HG03159 (cell line): ENCODE results near the gene TENT4B.
"Not testable (repeated sequence)": the region's sequence is repeated elsewhere in the genome, so short reads cannot be mapped to it uniquely, and the experiment has no call there.

Experiments
- ATAC-seq: cut with Tn5 transposase; IDR thresholded peaks from one replicate; pipeline ENCODE4 v1.9.1; 2021; ENCODE audit warnings: mild to moderate bottlenecking, moderate library complexity; ENCODE audit not compliant: unreplicated experiment

The TENT4B gene

DNA sequence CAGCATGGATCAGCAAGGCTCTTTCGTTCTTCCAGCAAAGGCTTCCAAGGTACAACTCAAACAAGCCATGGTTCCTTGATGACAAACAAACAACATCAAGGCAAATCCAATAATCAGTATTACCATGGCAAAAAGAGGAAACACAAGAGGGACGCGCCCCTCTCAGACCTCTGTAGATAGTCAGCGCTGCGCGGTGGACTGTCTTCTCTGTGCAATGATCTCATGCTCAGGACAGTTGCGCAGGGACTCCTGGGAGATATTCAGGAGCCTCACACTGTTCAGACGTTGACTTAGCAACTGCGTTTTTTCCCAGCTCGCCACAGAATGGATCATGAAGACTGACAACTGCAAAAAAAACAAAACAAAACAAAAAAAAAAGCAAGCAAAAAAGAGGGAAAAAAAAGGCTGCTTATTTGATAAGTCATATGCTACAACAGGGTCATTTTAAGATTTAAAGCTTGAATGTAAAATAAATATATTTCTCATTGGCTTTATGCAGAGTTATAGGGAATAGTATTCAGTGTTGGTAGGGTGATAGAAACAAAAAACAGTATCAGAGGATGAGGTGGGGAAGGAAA is 76.1 kb downstream of the TENT4B start:
- ATAC-seq: no peak

DNA sequence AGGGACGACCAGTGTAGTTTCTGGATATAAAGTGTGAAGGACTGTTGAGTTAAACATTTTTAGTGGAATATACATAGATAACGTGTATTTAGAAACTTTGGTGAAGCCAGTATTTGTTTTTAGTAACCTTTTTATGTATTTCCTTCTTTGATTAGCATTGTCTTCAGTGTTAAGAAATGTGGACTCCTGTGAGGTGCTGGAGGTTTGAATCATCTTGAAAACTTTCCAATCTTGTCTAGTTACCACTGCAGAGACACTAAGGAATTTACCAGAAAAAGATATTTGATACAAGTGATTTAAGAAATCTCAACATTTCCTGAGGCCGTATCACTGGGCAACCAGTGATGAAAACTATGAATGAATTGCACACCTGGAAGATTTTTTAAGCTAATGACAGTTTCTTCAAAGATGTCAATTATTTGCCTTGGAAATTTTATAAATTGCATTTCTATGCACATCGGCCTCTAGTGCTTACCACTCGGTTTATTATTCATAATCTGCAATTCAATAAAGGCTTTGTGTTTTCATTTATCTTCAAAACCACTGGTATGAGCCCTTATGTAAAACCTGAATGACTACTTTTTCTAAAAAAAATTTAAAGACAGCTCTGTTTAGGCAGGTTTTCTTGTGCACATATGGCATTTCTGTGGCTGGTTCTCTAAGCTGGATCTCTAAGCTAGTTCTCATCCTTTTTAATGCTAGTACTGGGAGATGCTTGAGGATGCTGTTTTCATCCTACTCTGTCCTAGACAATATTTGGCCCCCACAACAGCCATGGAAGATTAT is 81.9 kb downstream of the TENT4B start:
- no peak for ATAC-seq

DNA sequence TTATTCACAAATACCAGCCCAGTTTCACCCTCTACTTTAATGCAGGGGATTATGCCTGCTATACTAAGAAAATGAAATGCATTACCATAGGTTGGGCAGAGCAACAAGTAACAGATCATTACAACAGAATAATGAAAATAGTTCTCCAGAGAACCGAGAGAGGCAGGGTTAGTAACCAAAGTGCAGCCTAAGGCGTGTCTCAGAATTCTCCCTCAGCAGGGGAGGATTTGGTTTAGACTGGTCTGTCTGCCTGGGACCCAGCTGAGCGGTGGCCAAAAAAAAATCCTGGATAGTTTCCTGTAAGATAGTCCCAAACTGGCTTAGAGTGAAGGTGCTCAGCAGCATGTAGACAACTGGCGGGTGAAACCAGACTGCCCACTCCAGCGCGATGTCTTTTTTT is 82.5 kb downstream of the TENT4B start:
- ATAC-seq: no peak

DNA sequence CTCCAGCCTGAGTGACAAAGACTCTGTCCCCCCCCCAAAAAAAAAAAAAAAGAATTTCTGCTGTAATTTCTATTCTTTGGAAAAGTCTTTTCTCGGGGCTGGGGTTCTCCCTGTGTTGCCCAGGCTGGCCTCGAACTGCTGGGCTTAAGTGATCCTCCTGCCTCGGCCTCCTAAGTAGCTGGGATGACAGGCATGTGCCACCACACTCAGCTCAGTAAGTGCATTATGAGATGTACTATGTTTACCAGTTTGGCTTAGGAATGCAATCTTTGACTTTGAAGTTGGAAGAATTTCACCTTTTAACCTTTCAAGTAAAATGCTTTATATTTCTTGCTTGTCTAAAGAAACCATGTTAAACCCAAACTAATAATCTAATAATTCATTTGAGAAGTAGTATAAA is 85.2 kb downstream of the TENT4B start:
- ATAC-seq: no peak

DNA sequence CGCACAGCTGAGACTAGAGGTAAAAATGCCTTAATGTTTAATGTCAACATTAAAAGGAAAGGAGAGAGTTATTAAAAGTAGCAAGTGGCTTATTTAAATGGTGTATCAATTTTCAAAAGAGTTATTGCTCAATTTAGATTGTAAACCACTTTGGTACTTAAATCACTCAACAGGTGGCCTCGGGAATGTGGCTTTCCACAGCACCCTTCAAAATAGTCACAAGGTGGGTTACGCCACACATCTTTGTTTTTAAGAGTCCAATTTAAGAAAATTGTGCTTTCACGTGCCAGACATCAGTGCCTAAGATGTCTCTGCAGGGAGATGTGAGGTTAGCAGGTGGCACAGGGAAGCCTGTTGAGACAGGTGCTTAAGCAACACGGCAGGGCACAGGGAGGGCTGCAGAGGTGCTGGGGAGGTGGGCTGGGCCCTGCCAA is 85.8 kb downstream of the TENT4B start:
- no peak for ATAC-seq

DNA sequence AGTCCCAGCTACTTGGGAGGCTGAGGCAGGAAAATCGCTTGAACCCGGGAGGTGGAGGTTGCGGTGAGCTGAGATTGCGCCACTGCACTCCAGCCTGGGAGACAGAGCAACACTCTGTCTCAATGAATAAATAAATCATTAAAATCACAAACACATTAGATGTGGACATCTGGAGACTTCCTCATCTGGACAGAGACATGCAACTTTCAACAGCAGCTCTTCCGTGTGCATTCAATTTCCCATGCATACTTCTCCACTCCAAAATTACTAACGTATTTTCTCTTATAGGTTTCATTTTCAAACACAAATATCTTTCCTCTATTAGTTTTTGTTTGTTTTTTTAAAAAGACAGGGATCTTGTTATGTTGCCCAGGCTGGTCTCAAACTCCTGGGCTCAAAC is 89.9 kb downstream of the TENT4B start:
- ATAC-seq: not testable (repeated sequence)

DNA sequence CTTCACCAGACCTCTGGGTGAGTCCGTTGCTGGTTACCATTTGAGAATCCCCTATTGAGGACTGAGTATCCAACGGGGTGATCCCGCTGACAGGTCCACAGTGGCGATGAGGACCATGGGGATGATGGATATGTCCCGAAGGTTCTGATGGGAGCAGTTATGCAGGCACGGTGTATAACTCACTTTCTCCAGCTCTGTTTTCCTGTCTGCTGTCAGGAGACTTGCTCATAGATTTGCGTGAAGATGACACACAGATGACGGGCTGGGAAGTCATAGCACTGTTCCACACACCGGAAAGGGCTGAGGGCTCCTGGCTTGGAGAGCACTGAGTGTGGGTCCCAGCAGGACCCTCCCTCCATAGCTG is 91.0 kb downstream of the TENT4B start:
- no peak for ATAC-seq

DNA sequence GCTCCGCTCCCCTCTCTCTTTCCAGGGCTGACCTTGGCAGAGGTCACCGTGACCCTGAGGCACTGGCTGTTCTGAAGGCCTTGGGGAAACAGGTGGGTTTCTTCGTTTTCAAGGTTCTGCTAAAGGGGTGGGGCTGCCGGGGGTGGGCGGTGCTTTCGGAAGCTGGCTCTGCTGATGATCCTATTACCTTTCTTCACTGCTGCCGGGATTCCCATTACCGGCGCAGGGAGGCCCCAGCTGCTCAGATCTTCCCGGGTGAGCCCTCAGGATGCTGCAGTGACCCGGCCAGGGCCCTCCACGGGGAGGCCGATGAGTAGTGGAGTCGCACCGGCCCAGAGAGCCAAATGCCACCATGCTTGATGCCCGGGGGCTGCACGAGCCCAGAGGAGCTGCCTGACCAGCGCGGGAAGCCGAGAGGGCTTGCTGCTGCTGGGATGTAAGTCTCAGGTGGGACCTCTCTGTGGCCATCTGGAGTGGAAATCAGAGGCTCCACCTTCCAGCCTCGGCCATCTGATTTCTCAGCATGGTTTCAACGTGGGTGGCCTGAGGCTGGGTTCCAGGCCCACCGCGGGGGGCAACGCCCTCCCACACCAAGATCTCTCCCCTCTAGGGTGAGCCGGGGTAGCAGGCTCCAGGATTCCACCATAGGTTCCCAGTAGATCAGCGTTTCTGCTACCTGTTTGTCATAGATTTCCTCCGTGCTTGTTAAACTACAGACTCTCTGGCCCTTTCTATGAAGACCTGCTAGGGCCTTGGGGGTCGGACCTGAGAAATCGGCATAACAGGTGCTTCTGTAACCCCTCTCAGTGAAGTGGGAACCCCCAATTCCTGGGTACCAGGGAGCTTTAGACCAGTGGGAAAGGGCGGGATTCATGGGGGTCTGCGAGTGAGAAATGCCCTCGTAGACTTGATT is 91.7 kb downstream of the TENT4B start:
- no peak for ATAC-seq

DNA sequence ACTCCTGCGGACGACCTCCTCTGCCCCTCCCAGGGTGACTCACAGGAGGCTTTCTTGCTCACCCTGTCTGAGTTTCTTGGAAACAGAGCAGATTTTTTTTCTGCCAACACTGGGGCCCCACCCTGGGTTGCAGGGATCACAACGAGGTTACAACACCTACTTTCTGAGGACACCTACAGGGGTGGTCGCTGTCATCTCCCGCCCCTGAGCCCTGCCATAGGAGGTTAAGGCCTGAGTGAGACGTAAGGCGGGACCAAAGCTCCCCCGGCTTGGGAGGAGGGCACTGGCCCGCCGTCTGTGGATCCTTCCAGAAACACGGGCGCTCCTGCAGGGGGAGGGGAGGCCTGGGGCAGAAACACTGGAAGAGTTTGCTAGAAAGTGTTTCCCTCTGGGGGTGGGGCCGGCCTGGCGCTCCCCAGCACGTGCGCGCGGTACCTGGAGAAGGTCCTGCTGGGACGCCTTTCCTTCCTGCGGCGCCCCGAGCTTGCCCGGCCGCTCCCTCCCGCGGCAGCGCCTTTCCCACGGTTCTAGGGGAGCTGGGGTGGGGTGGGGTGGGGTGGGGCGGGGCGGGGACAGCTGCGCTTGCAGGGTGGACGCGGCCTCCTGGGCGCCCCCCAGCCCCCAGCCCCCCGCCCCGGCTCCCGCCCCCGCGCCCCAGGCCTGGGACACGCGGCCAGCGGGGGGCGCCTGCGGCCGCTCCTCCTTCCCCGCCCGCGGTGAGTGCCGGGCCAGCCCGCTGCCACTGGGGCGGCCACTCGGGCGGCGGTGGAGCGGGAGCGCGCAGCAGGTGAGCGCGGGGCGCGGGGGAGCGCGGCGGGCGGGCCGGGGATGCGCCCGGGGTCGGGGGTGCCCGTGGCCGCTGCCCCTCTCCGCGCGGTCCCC is 92.6 kb downstream of the TENT4B start:
- ATAC-seq: peak; percentile 69

DNA sequence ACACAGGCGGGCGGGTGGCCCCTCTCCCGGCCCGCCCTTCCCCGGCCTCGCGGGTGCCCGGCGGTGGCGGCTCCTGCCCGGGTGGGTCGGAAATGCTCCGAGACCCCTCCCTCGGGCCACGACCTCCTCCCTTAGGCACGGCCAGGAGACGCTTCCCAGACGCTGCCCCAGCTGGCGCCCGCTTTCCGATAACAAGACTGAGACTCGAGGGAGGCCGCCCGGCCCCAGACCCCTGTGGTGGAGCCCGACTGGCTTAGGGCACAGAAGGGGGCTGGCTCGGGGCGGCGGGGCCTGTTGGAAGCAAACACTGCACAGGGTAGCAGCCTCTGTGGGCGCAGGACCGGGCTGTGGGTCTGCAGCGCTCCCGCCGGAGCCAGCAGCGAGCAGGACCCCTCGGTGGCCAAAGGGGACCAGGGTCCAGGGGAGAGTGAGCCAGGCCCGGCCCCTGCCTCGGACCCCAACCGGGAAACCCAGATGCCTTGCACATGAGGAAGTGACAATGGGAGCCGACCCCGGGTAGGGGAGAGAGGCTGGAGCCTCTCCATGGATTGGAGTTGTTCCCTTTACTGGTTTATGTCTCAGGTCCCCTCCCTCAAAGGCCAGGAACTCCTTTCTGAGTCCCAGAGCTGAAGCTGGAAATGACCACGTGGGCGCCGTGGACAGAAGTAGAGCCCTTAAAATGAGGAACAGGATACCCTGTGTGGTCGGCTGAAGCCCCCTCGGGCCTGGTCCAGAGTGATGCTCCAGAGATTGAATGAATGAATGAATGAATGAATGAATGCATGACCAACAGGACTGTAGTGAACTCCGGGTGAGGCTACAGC is 93.4 kb downstream of the TENT4B start:
- peak; percentile 34 for ATAC-seq

DNA sequence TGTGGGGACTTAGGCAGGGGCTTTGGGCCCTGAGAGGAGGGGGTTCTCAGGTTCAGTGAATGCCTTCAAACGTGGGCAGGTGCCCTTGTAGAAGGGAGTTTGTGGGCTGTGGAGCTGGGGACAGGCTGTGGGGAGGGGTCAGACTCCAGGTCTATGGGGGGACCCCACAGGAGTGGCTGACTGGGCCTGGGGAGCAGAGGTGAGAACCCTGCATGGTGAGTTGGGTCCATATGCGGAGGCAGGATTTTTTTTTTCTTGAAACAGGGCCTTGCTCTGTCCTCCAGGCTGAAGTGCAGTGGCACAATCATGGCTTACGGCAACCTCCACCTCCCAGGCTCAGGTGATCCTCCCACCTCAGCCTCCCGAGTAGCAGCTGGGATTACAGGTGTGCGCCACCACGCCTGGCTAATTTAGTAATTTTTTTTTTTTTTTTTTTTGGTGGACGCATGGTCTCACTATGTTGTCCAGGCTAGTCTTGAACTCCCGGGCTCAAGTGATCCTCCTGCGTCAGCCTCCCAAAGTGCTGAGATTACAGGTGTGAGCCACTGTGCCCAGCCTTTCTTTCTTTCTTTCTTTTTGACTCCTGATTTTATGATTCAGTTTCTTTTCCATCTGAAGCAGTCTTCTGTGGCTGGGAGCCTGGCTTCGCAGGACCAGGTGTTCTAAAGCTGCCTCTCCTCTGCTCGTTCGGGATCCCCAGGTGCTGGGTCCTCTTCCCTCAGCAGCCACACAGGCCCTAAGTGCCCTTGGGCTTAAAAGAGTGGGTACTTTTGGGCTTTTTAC is 94.2 kb downstream of the TENT4B start:
- ATAC-seq: no peak

DNA sequence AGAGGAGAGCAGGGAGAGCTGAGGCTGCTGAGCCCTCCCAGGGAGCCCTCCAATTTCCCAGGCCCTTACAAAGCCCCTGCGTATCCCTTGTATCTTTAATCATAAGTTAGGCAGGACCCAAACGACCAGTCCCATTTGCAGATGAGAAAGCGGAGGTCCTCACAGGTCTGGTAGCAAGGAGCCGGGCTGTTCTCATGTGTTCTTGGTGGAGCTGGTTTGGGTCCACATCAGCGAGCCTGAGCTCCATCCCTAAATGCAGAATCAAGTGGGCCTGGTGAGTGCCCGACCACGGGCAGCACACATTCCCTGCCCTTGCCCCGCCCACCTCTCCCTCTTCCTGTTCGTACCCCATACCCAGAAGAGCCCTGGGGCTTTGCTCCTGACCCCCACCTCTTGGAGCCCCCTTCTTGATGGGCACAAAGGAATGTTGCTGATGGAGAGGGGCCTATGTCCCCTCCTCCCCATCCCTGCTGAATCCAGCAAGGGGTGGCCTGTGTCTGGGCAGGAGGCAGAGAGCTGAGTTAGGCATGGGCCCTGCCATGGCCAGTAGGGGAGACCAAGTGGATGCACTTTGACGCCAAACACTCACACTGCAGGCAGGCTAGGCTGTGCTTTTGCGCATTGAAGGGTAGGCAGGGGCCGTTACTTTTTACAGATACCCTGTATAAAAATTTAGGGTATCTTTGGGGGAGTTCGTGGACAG is 95.0 kb downstream of the TENT4B start:
- no peak for ATAC-seq

DNA sequence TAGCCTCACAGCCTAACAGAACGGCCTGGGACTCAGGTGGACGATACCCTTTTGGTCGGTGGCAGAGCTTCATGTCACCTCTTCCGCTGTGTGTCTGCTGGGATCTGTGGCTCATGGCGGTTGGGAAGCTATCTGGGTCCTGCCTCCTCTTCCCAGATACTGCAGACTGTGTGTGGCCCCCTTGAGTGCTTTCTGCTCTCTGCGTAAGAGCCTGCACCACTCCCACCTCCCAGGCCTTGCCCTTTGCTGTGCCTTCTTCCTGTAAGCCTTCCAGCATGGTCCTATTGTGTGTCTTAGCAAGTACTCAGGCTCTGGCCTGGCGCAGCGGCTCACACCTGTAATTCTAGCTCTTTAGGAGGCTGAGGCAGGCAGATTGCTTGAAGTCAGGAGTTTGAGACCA is 95.7 kb downstream of the TENT4B start:
- no peak for ATAC-seq

DNA sequence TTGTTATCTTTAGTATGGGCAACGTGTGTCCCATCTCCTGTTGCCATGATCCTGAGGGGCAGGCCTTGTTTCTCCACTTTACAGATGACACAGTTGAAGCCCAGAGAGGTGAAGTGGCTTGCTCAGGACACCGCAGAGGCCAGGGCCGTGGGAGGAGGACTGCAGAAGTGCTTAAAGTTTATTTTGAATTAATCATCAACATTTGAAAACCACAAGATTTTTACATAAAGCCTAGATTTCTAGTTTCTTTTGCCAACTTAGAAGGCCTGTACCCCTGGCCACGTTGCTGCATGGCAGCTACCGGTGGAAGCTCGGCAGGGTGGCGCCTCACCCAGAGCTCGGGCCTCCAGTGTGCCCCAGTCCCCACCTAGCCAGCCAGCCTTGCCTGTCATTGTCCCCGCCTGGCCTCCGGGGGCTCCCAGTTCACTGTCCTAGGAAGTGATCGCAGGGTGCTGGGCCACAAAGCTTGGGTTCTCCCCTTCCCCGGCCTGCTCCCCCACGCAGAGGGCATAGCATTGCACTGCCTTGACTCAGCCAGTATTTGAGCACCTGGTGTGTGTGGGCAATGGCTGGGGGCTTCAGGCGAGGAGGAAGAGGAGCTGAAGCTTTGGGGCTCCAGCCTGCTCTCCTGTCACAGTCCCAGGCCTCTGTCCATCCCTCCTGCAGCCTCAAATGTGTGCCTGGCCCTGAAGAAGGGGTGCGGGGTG is 98.4 kb downstream of the TENT4B start:
- ATAC-seq: no peak

DNA sequence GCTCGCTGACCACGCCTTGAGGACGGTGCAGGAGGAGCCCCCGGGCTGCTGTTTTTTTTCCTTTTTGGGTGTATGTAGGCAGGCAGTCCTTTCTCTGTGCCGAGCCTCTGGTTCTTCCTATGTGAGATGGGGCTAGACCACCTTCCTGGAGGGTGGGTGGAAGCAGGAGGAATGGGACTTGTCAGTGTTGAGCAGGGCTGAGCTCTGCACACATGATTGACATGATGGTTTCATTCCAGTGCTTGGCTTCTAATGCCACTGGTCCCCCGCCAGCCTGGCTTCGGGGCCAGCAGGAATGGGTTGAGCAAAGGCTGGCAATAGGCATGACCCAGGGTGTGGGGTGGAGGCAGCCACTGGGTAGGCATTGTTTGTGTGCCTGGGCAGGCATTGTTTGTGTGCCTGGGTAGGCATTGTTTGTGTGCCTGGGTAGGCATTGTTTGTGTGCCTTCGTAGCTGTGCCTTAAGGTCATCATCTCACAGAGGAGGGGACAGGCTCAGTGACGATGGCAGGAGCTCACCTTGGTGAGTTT is 99.0 kb downstream of the TENT4B start:
- ATAC-seq: no peak

DNA sequence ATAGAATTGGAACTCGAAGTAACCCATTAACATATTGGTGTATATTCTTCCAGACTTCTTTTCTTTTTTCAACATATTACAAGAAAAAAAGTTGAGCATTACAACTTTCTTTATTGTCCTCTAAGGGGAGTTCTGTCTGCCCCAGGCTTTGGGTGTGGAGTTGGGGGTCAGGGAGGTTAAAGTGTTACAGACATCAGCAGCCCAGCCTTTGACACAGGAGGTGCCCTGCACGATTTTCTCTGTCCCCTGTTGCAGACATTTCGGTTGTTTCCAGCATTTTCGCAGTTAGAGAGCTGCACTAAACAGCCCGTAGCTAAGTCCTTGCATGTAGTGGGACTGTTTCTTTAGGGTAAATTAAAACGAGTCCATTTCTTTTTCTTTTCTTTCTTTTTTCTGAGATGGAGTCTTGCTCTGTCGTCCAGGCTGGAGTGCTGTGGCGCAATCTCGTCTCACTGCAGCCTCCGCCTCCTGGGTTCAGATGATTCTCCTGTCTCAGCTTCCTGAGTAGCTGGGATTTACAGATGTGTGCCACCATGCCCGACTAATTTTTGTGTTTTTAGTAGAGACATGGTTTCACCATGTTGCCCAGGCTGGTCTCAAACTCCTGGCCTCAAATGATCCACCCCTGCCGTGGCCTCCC is 99.9 kb downstream of the TENT4B start:
- ATAC-seq: no peak

DNA sequence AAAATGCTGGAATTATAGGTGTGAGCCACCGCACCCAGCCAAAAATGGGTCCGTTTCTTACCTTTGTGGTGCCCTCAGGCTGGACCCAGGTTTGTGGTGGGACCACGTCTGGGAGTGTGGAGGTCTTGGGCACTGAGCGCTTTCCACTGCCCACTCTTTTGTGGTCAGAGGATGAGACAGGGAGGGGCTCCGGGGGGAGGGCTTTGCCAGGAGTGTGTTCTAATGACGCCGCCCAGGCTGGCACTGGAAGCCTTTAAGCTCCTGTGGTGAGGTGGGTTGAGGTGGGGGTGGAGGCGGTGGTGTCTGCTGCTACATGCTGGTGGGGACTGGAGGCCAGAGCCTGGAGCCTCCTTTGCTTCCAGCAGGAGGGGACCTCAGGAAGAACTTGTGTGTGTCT is 100.4 kb downstream of the TENT4B start:
- ATAC-seq: no peak
